Caco-2 (cell line): ENCODE measurements around the gene RRAS2. TPM values are rescaled to one million over a fixed set of nuclear protein-coding genes. Genes with fewer than 3 reads are reported as not detected.

Experiments used
- BruUV-seq: library from RNA; stranded (reverse); fragments of 400-500 nt; replicated peaks from 2 replicates; lab custom pipeline; 2021; lab: Mats Ljungman, UMichigan
- CTCF ChIA-PET: fragments of 300-600 bp; sonication (Branson Sonifier 250); formaldehyde crosslinking; loops from one replicate; lab custom pipeline; 2022; ENCODE audit warnings: antibody characterized with exemption; lab: Charles Lee
- POLR2A ChIA-PET: fragments of 300-600 bp; sonication (Branson Sonifier 250); formaldehyde crosslinking; loops from one replicate; lab custom pipeline; 2022; ENCODE audit warnings: antibody characterized with exemption; lab: Charles Lee
- DNase-seq, 2 experiments: peaks; one replicate each; pipeline versions ENCODE4 v3.0.0 to v3.0.0-alpha.2; 2020 to 2022
- H3K27me3 ChIP-seq: replicated peaks from 2 replicates; pipeline ENCODE4 v1.6.0; 2011; ENCODE audit warnings: low read length; ENCODE audit not compliant: control insufficient read depth, insufficient read depth
- H3K36me3 ChIP-seq: 2 replicates; pipeline ENCODE4 v1.5.1; 2011; ENCODE audit warnings: low read length; ENCODE audit not compliant: control insufficient read depth, insufficient read depth
- H3K4me1 ChIP-seq: fragments of 250-450 bp; sonication (Bioruptor Pico); 2 replicates; pipeline ENCODE4 v1.5.1; 2020; ENCODE audit warnings: mild to moderate bottlenecking
- H3K4me3 ChIP-seq: 2 replicates; pipeline ENCODE4 v1.5.1; 2011; ENCODE audit warnings: low read depth, mild to moderate bottlenecking, control low read depth, low read length
- H3K9me3 ChIP-seq: fragments of 250-450 bp; sonication (Bioruptor Pico); 2 replicates; pipeline ENCODE4 v1.5.1; 2020; ENCODE audit warnings: mild to moderate bottlenecking, moderate library complexity
- H3K27ac Mint-ChIP-seq: one replicate; pipeline ENCODE4 v1.8.0; 2022; ENCODE audit warnings: mixed read lengths; ENCODE audit not compliant: unreplicated experiment
- H3K27me3 Mint-ChIP-seq: one replicate; pipeline ENCODE4 v1.8.0; 2022; ENCODE audit warnings: mixed read lengths; ENCODE audit not compliant: insufficient read depth, unreplicated experiment
- H3K36me3 Mint-ChIP-seq: one replicate; pipeline ENCODE4 v1.8.0; 2022; ENCODE audit warnings: mild to moderate bottlenecking, mixed read lengths; ENCODE audit not compliant: insufficient read depth, unreplicated experiment
- H3K4me1 Mint-ChIP-seq: one replicate; pipeline ENCODE4 v1.8.0; 2022; ENCODE audit warnings: low read depth, mixed read lengths; ENCODE audit not compliant: unreplicated experiment
- H3K4me3 Mint-ChIP-seq: one replicate; pipeline ENCODE4 v1.8.0; 2022; ENCODE audit warnings: mild to moderate bottlenecking, moderate library complexity, mixed read lengths; ENCODE audit not compliant: unreplicated experiment
- H3K9me3 Mint-ChIP-seq: one replicate; pipeline ENCODE4 v1.8.0; 2022; ENCODE audit warnings: mixed read lengths; ENCODE audit not compliant: unreplicated experiment
- intact Hi-C: fragments of 100-400 bp; cut with micrococcal nuclease; formaldehyde crosslinking; loops from one replicate; pipeline ENCODE4 v1.10.0; 2022; ENCODE audit not compliant: unreplicated experiment
- total RNA-seq: library from RNA; stranded (reverse); gene quantifications from 2 replicates; pipeline ENCODE4 v1.2.3, GENCODE V29; 2022
- TF ChIP-seq, protein P1 (sequence below), 2 experiments: fragments of 200-600 bp in 1 of 2; IDR thresholded peaks; 1 replicate in 1 of 2; 2 replicates in 1 of 2; pipeline versions ENCODE4 v1.5.1 to v1.8.0; 2011 to 2022; ENCODE audit warnings: antibody characterized with exemption in 1 of 2, control low read depth in 1 of 2, inconsistent platforms in 1 of 2, low read depth in 1 of 2, low read length in 1 of 2, mild to moderate bottlenecking in 1 of 2, moderate library complexity in 1 of 2; ENCODE audit not compliant: insufficient read depth in 1 of 2, severe bottlenecking in 1 of 2, unreplicated experiment in 1 of 2

RRAS2 gene
- total RNA-seq, 1 experiment from 2014 or later = 94.7 TPM

DNA sequence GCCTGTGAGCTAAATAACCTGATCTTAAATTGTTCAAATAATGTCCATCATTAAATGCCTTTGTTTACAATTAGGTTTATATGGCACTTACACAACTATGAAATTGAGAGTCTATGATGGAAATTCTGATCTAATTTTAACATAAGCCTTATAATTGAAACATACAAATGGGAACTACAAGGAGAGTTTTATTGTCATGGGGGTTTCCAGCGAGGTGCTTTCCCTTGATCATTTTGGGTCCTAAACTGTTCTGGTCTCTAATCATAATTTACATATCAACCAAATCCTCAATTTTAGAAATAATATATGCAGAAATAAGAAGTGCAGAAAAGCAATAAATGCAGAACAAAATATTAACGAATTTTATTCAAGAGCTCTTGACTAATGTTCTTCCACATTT is 44.9 kb downstream of the RRAS2 start:
- Mint-ChIP-seq H3K4me3 (no peak overlapping the region), H3K9me3 (no peaks in the 10 kb centered on the region), H3K27ac (no peak overlapping the region), H3K4me1 (peaks cover 6% of the 10 kb centered on the region), H3K36me3 (no peaks in the 10 kb centered on the region), H3K27me3 (no peaks in the 10 kb centered on the region)
- DNase-seq = no peak
- Histone ChIP-seq H3K36me3 (no peaks in the 10 kb centered on the region), H3K9me3 (no peaks in the 10 kb centered on the region), H3K4me1 (peaks cover 28% of the 10 kb centered on the region), H3K4me3 (no peak overlapping the region), H3K27me3 (no peaks in the 10 kb centered on the region)
- intact Hi-C loops = no loop called here
- TF ChIP-seq, protein P1, sequence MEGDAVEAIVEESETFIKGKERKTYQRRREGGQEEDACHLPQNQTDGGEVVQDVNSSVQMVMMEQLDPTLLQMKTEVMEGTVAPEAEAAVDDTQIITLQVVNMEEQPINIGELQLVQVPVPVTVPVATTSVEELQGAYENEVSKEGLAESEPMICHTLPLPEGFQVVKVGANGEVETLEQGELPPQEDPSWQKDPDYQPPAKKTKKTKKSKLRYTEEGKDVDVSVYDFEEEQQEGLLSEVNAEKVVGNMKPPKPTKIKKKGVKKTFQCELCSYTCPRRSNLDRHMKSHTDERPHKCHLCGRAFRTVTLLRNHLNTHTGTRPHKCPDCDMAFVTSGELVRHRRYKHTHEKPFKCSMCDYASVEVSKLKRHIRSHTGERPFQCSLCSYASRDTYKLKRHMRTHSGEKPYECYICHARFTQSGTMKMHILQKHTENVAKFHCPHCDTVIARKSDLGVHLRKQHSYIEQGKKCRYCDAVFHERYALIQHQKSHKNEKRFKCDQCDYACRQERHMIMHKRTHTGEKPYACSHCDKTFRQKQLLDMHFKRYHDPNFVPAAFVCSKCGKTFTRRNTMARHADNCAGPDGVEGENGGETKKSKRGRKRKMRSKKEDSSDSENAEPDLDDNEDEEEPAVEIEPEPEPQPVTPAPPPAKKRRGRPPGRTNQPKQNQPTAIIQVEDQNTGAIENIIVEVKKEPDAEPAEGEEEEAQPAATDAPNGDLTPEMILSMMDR (IDR thresholded peaks at IDR 0.05; ENCODE audit: insufficient read depth in 1 of 2, low read depth in 1 of 2, low read length in 1 of 2, severe bottlenecking in 1 of 2, unreplicated experiment in 1 of 2) = no peak
- POLR2A ChIA-PET = no interaction called here
- BruUV-seq = no TSS peak
- CTCF ChIA-PET = interaction anchor here (1.8 kb wide), 1 partner anchor 13 kb away, joined by 6 read pairs; no protein-coding TSS in a partner anchor

DNA sequence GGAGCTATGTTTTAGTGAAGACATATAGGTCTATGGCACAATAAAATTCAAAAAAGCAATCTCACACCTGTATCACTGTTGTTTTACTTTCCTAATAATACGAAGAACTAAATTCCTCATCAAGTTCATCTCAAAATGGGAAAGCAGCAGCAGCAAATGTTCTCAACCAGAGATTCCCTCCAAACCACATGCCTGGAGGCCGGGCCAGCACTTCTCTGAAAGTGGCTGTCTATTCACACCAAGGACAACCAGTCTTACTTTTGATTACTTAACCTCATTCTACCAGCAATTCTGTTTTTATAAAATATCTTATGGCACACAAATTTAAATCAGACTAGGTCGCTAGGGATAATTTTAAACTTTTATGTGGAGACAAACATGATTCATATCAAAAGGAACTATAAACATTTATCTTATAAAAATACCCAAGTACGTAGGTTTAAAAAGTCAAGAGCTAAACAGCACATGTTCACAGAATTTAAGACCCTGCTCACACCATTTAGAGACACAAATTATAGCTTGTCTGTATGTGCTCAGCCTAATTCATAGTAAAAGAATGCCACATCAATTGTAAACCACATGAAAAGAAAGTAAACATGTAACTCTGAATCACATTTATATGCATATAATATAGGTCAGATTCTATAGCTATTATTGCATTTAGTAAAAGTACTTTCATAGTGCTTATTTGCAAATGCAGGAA is 46.1 kb downstream of the RRAS2 start:
- Histone ChIP-seq H3K4me1 (peaks cover 40% of the 10 kb centered on the region), H3K4me3 (no peak overlapping the region), H3K27me3 (no peaks in the 10 kb centered on the region), H3K36me3 (no peaks in the 10 kb centered on the region), H3K9me3 (no peaks in the 10 kb centered on the region)
- BruUV-seq = no TSS peak
- no peak for DNase-seq
- TF ChIP-seq, protein P1 (IDR thresholded peaks at IDR 0.05; ENCODE audit: insufficient read depth in 1 of 2, low read depth in 1 of 2, low read length in 1 of 2, severe bottlenecking in 1 of 2, unreplicated experiment in 1 of 2) = no peak
- POLR2A ChIA-PET = no interaction called here
- intact Hi-C loops = no loop called here
- H3K27me3 Mint-ChIP-seq = no peaks in the 10 kb centered on the region
- H3K4me3 Mint-ChIP-seq = no peak overlapping the region
- CTCF ChIA-PET = interaction anchor here (1.0 kb wide), 1 partner anchor 12 kb away, joined by 3 read pairs; no protein-coding TSS in a partner anchor
- H3K4me1 Mint-ChIP-seq = peaks cover 6% of the 10 kb centered on the region
- H3K9me3 Mint-ChIP-seq = no peaks in the 10 kb centered on the region
- no peaks in the 10 kb centered on the region for H3K36me3 Mint-ChIP-seq
- no peak overlapping the region for H3K27ac Mint-ChIP-seq

DNA sequence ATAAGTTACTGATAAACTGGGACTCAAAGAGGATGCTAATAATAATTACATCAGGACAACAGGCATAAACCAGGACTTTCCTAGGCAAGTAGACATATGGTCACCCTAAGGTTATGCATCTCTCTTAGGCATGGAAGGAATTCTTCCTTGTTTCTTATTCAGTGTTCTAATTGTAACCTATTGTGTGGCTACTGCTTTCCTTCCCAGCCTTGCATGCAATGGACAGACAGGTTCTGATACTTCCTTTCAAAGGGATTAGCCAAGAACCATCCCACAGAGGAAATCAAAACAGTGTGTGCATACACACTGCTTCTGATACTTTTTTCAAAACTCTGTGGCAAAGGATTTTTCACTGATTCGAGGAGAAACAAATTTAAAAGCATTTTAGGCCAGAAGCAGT is 48.3 kb downstream of the RRAS2 start:
- Mint-ChIP-seq H3K36me3 (no peaks in the 10 kb centered on the region), H3K4me3 (no peak overlapping the region), H3K9me3 (no peaks in the 10 kb centered on the region), H3K4me1 (peaks cover 6% of the 10 kb centered on the region), H3K27ac (no peak overlapping the region), H3K27me3 (no peaks in the 10 kb centered on the region)
- TF ChIP-seq, protein P1 (IDR thresholded peaks at IDR 0.05; ENCODE audit: insufficient read depth in 1 of 2, low read depth in 1 of 2, low read length in 1 of 2, severe bottlenecking in 1 of 2, unreplicated experiment in 1 of 2) = no peak
- H3K27me3 ChIP-seq = no peaks in the 10 kb centered on the region
- ChIA-PET CTCF (interaction anchor here (1.1 kb wide), 1 partner anchor 10 kb away, joined by 4 read pairs; no protein-coding TSS in a partner anchor), POLR2A (no interaction called here)
- BruUV-seq = no TSS peak
- intact Hi-C loops = no loop called here
- H3K4me3 ChIP-seq = no peak overlapping the region
- no peak for DNase-seq
- no peaks in the 10 kb centered on the region for H3K9me3 ChIP-seq
- H3K36me3 ChIP-seq = no peaks in the 10 kb centered on the region
- peaks cover 40% of the 10 kb centered on the region for H3K4me1 ChIP-seq
